HL-60 (cell line): ENCODE results near the gene GUCA1C.

ENCODE experiments used
- CTCF ChIP-seq: IDR thresholded peaks from one replicate; pipeline ENCODE4 v1.5.1; 2011; ENCODE audit warnings: low read length, control low read depth, inconsistent platforms; ENCODE audit not compliant: insufficient read depth
- GABPA ChIP-seq: IDR thresholded peaks from 2 replicates; pipeline ENCODE4 v1.6.1; 2012; ENCODE audit warnings: low read depth
- POLR2AphosphoS5 ChIP-seq: IDR thresholded peaks from 2 replicates; pipeline ENCODE4 v1.6.1; 2012; ENCODE audit warnings: low read depth
- REST ChIP-seq: IDR thresholded peaks from 2 replicates; pipeline ENCODE4 v1.6.1; 2012; ENCODE audit warnings: low read depth; ENCODE audit not compliant: insufficient replicate concordance
- SPI1 ChIP-seq: IDR thresholded peaks from 2 replicates; pipeline ENCODE4 v1.6.1; 2012; ENCODE audit warnings: low read depth, mild to moderate bottlenecking, borderline replicate concordance

GRCh38 chr3:108899530-108899929, 54.1 kb downstream of the GUCA1C start:
- no peak for TF ChIP-seq CTCF
- no peak for TF ChIP-seq POLR2AphosphoS5
- no peak for TF ChIP-seq REST
- no peak for TF ChIP-seq GABPA
- TF ChIP-seq SPI1: no peak
